Prostate gland (tissue), 1 donor: ENCODE results near the gene POLDIP3.

ENCODE experiments used
- POLR2A ChIP-seq: fragments of 450-650 bp; IDR thresholded peaks from one replicate; pipeline ENCODE4 v1.6.1; 2016; ENCODE audit warnings: antibody characterized with exemption, mild to moderate bottlenecking
- POLR2AphosphoS5 ChIP-seq: sonication (generic); formaldehyde crosslinking; IDR thresholded peaks from one replicate; pipeline ENCODE4 v1.6.1; 2017; ENCODE audit warnings: antibody characterized with exemption

- TF ChIP-seq POLR2A: peak; percentile 37
- peak; percentile 58 for TF ChIP-seq POLR2AphosphoS5
These were observed 61.0 kb downstream of the POLDIP3 start, which contains the start of gene SERHL2 for GRCh38 chr22:42553475-42554361.
